ENCODE measurements around the gene SLC17A3.

Gene SLC17A3

DNA sequence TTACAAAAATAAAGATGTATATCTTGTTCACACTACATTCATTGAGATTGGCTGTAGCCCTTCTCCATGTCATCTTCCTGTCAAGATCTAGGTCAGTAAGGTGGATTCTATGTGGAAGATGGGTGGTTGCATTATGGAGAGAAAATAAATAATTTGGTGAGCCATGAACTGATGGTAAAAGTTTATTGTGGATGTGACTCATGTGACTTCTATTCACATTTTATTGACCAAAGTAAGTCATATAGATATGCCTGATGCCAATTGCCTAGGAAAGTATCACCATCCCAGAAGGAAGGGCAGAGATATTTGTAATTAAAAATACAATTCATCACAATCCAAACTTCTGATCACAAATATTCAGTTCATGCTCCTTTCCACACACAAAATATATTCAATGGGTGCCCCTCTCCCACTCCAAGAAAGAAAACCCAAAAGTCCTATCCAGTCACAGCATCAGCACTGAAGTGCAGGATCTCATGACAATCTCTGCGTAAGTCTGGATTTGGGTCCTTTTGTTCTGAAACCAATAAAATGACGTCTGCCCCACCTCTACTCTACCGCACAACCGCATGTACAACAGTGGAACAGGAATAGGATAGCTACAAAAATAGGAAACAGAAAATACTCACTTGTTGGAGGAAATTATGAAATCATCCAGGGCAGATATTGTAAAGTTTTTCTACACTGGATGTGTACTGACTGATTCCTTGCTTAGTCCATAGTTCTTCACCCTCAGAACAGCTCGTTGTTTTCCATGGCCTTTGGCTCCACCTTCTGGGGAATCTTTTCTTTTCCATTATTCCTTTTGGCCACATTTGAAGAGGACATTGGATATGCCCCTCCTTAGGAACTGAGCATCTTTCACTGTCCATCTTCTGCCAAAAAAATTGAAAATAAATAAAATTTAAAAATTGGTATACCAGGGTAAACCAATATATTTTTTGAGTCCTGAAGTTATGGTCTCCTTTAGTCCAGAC, 16.1 kb upstream of the SLC17A3 start:
- peak; percentile 86 for DNase-seq

DNA sequence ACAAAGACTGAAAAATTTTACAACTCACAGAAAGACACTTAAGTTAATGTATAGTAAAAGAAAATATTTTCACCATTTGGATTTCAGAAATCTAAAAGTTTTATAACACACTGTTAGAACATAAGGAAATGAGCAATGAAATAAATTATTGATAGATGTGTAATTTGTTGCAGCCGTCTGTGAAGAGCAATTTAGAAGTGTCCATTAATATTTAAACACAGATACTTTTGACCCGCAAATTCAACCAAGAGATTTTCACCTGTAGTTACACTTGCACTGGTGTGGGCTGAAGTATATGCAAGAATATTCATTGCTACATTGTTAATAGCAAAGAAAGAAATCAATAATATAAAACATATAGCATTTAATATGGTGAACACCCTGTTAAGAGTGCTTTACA, 14.6 kb upstream of the SLC17A3 start:
- peak; percentile 14 for DNase-seq

DNA sequence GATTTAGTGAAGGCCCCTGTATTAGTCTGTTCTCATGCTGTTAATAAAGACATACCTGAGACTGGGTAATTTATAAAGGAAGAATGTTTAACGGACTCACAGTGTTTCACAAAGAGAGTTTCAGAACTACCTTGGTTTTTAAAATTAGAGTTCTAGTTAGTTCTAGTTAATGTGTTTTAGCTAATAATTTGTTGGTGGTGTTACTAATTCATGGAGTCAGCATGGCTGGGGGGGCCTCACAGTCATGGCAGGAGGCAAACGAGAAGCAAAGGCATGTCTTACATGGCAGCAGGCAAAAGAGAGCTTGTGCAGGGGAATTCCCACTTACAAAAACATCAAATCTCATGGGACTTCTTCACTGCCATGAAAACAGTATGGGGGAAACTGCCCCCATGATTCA, 12.0 kb upstream of the SLC17A3 start:
- no peak for DNase-seq

DNA sequence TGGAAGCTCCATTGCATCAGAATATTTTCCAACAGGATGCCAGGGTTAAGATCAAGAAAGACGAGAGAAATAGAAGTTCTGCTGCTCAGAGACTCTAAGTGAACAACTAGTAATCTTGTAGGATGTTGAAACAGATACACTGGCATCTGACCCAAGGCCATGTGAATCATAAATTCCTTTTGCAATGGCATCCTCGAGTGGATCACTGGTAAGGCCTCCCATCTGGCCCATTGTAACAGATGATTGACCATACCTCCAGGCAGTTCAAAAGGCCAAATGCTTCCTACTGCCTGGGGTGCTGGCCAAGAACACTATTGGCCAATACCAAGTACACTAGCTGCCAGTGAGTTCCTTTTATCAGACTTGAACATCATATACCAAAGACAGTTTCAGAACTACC, 9.9 kb upstream of the SLC17A3 start:
- no peak for DNase-seq

DNA sequence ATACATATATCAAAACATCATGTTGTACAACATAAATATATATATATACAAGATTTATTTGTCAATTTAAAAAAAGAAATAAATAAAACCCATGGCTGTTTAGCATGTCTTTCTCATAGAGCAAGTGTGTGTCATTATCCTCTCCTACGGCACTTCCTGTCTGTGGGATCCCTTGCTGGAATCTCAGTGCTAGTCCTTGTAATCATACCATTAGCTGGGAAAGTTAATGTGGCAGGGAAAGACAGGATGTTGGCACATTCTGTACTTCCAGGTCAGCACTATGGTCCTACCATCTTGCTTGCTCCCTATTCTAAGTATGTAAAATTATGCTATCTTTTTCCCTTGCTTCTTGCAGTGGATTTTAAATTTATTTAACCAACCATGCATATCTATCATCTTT, 9.5 kb upstream of the SLC17A3 start:
- DNase-seq = no peak

DNA sequence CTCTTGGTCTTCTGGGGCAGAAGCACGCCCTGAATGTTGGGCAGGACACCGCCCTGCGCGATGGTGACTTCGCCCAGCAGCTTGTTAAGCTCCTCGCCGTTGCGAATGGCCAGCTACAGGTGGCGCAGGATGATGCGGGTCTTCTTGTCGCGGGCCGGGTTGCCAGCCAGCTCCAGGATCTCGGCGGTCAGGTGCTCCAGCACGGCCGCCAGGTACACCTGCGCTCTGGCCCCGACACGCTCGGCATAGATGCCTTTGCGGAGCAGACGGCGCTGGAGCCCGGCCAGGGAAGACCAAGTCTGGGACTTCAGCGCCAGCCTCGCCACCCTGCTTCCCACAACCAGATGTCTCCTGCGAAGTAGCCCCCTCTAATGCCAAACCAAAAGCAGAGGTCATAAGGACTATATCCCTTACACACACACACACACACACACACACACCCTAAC, 8.0 kb upstream of the SLC17A3 start:
- no peak for DNase-seq

DNA sequence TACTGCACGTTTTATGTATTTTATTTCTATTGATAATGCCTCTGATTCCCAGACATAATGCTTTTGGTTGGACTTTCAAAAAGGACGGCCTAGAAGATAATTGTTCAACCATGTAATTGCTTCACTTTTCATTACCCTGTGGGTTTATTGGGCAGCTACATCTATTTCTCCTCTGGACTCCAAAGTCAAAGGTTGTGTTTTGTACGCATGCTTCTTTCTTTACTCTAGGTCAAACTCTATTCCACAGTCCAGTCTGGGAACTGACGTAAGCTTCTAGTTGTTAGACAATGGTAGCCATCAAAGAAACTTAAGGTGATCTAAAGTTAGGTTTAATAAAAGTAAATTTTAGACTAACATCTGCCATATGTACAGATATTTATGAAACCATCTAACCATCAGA, 6.6 kb upstream of the SLC17A3 start:
- no peak for DNase-seq

DNA sequence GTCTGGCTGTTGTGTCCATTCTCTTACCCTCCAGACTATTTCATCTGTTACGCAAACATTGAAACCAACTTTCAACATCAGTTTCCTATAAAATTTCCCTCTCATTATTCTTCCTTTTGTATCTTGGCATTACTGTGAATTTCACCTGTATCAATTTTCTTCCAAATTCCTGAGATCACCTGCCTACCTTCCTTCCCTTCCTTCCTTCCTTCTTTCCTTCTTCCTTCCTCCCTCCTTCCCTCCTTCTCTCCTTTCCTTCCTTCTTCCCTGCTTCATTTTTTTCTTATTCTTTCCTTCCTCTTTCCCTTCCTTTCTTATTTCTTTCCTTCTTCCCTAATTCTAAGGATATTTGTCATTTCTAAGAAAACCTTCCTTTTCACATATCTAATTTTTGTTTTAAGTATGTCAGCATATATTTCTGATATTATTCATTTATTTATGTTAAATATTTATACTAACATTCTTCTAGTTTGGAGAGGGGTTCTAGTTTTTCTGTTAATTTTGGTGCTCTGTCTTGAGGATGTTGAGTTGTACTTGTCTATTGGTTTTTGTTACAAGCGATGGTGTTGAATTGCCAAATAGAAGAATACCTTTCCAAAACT, 4.8 kb upstream of the SLC17A3 start:
- no peak for DNase-seq

DNA sequence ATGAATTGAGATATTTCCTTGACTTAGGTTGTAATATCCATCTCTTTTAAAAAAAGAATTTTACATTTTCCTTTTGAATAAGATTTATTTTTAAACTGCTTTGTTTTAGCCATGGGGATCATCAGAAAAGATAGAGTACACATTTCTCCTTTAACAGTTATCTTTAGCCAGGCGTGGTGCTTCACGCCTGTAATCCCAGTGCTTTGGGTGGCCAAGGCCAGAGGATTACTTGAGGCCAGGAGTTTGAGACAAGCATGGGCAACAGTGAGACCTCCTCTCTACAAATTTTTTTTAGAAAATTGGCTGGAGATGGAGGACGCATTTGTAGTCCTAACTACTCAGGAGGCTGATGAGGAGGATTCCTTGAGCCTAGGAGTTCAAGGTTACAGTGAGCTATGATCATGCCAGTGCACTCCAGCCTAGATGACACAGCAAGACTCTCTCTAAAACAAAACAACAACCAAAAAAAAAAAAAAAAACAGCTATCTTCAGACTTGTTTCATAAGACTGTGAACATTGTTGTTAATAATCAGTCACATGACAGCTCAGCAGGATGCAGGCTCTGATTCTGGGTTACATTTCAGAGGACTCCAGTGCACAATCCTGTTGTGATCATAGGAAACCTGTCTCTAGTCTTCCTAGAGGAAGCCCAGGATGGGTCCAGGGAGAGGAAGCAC, 2.0 kb upstream of the SLC17A3 start:
- no peak for DNase-seq

DNA sequence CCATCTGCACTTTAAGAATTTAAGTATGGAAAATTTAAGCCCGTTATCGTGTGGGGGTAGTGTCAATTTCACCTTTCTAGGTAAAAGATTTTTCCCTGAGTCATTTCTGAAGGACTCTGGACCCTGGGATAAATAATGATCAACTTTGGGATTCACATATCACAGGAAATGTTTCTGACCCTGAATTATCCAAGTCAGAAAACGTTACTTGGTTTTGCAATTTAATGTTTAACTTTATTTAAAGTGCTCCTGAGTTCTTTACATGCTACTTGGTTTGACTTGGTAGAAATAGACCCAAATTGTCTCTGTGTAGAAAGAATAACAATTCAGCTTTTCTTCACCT, 1.5 kb upstream of the SLC17A3 start:
- DNase-seq = no peak

DNA sequence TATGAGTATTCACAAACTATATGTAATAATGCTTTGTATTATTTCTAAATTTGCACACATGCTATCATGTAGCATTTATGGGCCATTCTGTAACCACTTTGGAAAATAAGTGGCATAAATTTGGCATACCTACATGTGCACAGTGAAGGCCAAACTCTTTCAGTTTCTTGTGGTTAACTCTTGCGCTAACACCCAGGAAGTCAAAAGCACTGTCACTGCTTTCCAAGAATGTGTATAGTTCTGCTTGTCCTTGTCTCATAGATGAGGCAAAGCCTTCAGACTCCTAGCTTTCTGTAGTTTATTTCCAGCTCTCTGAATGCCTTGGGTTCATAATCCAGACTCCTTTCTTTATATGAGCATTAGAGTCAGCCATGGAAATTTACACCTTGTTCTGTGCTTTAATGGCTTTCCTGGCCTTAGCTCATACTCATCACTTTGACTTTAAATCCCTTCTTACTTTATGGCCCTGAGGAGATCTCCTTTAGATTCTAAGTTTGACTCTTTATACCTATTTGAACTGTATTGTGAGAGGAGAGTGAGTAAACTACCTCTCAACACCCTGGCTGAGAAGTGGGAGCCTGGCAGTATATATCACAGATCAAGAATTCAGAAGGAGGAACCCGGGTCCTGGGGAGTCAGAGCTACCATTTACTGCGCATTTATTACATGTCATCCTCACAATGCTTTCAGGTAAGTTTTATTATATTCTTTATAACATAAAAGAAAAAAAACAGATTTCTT, 949 bp upstream of the SLC17A3 start:
- no peak for DNase-seq

DNA sequence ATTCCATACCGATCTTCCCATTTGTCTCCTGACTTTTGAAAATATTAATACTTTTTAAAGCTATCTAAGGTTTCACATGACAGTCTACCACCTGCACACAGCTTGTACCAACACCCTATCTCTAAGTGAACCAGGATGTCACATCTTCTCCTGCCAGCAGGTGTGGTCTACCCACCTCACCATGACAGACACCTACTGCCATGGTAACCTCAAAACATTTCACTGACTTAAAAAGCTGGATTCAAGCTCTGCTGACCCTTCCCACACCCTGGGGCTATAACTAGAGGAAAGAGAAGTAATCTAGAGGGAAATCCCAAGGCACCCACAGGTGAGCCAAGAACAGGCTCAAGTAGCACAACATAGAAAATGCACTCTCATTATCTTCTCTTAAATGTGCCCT, 1.2 kb downstream of the SLC17A3 start:
- no peak for DNase-seq

DNA sequence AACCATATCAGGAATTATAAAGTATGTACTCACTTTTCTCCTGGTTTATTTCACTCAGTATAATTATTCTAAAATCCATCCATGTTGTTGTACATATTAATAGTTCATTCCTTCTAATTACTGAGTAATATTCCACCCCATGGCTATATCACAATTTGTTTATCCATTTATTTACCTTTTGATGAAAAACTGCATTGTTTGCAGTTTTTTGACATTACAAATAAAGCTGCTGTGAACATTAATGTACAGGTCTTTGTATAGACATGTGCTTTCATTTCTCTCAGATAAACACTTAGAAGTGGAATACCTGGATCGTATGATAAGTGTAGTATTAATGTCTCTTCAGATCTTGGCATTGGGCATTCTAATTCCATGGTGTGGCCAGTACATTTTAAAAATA, 4.2 kb downstream of the SLC17A3 start:
- DNase-seq = no peak

DNA sequence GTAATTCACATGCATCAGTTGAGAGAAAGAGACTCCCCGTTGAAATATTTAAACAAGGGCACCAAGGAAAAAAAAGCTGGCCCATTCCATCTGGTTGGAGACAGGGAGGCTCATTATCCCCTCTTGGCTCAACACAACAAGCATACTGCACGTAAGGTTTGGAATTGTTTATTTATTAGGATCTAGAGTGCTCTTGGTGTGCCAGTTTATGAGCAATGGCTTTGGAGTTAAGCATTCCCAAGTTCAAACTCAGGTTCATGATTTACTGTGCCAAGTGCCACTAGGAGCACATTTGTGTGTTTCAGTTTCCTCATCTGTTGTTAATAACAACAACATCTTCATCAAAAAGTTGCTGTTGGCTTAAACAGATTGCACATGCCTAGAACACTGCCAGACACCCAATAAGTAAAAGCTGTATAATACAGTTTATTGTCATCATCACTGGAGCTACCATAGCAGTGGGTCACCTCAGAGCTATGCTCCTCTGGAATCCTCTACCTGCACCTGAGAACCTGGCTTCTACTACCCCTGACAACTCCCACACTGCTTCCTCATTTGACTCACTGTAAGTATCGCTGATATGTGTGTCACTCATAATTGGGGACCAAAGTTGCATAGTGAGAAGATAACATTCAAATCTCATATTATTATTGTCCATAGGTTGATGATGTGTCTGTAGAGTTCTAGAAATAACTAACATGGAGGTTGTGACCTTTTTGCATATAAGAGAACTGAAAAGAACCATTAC, 5.4 kb downstream of the SLC17A3 start:
- DNase-seq = no peak

DNA sequence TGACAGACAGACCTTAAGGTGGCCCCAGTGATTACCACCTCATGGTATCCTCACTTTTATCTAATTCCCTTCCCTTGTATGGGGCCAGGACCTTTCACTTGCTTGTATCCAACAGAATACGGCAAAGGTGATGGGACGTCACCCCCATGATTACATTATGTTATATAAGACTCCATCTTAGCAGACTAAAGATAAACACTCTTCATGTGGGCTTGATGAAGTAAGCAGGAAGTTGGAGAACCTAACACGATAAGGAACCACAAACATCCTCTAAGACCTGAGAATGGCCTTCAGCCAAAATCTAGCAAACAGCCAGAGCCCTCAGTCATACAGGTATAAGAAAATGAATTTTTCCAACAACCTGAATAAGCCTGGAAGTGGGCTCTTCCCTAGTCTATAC, 8.0 kb downstream of the SLC17A3 start:
- no peak for DNase-seq

DNA sequence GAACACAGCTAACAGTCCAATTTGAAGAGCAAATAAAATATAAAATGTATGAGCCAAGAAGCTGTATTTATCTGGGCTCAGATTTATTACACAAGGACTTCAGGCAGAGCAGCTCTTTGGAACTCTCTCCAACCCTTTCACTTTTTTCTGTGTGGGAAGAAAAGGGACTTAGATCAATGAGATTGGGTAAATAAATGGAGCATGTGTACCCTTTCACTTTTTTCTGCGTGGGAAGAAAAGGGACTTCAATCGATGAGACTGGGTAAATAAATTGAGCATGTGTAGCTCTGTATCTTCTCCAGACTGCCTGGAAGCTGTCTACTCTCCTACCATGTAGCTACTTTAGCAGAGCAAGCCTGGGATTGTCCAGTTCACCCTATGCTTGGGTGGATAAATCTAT, 10.7 kb downstream of the SLC17A3 start:
- no peak for DNase-seq

DNA sequence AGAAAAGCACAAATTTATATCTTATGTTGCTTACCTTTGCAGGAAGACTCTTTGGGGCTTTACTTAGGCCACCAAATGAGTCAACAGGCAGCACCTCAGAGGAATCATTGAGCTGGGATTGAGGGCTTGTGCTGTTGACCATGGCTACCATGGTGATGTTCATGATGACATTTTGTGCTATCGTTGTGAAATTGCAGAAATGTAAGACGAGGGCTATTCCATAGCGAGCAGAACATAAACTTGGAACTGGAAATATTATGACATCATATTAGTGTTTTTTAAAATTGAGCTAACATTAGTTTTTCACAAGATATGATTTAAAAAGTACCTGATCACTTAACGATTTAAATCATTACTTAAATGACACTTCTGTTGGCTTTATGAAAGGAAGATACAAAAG, 11.8 kb downstream of the SLC17A3 start:
- no peak for DNase-seq

DNA sequence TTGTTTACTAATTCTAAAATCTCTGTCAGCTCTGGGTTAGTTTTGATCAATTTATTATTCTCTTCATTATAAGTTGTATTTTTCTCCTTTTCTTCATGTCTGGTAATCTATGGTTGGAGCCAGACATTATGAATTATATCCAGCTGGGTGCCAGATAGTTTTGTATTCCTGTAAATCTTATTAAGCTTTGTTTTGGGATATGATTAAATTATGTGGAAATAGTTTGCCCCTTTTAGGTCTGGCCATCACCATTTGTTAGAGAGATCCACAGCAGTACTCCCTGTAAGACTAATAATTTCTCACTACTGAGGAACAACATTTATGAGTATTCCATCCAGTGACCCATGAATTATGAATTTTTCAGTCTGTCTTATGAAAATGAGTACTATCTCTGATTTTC, 21.3 kb downstream of the SLC17A3 start:
- no peak for DNase-seq

DNA sequence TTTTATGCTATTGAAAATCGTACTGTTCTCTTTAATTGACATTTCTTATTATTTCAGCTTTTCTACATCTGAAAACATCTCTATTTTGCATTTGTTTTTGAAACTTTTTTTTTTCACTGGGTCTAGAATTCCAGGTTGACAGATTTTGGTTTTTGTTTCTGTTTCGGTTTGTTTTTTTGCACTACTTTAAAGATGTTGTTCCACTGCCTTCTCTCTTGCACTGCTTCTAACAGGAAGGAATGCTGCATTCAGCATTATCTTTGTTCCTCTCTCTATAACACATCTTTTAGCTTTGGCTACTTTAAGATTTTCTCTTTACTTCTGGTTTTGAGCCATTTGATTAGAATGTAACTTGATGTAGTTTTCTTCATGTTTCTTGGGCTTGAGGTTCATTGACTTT, 22.1 kb downstream of the SLC17A3 start:
- DNase-seq = no peak

DNA sequence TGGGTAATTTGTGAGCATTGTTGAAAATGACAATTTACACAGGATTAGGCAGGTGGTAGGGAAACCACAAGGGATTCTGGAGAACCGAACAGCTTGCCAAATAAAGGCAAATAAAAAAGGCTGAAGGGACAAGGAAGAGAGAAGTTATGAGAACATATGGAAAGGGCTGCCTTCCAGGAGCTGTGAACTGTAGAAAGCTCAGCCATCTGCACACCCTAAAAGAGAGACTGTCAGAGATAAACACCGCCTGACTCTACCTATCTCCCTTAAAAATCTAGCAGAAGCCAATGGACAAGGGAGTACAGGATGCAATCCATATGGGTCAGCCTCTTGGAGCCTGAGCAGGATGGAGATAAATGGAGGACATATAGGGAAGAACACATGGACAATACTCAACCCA, 29.5 kb downstream of the SLC17A3 start:
- DNase-seq = no peak

DNA sequence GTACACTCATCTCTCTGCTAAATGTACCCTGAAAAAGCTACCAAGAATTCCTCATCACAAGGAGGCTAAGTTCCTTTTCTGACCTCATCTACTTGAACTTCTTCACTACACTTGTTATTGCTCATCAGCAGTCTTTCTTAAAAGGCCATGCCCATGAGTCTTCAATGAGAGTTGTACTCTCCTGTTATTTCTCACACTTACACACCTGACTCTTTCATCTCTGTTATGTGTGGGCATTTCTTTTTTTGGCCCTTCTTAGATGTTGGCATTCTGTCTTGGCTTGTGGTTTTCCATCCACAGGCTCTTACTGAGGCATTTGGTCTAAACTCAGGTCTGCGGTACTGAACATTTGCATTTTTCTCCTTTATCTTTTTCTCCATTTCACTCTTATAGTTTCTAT, 31.5 kb downstream of the SLC17A3 start:
- no peak for DNase-seq

DNA sequence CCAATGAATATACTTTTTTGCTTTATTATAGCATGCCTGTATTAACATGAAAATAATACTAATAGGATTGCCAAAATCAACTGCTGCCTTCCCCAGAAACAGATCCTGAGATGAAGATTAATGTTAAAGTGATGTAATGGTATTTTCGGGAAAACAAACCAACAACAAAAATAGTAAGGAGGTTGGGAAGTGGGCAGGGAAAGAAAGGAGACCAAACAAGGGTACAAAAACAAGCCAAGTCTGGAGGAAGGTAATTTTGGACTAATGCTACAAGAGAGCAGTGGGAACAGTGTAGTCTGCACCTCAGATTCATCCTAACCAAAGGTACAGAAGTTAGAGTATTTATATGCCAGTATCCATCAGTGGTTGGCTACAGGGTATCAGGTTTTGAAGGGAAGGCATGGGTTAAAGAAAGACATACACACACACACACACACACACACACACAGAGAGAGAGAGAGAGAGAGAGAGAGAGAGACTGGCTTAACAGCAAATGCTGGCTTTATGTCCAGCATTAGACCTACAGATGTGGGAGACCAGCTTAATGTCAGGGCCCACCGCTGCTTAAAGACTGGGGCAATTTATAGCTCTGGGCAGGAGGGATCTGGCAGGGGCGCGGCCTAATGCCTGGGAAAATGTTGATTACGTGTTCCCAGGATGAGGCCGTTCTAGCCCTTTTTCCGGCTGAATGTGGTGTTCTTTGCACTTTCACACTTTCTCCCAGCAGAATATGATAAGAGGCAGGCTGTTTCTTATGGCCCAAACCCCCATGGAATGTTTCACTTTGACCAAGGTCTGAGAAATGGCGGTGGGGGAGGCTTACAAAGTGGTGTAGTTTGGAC, 38.4 kb downstream of the SLC17A3 start:
- peak; percentile 1 for DNase-seq
